HG02588 (cell line): ENCODE results near the gene BPI.
"Not testable (repeated sequence)": the region's sequence is repeated elsewhere in the genome, so short reads cannot be mapped to it uniquely, and the experiment has no call there.

Experiments used
- ATAC-seq: cut with Tn5 transposase; IDR thresholded peaks from one replicate; pipeline ENCODE4 v1.9.1; 2021; ENCODE audit warnings: mild to moderate bottlenecking, moderate library complexity; ENCODE audit not compliant: unreplicated experiment

BPI gene

DNA sequence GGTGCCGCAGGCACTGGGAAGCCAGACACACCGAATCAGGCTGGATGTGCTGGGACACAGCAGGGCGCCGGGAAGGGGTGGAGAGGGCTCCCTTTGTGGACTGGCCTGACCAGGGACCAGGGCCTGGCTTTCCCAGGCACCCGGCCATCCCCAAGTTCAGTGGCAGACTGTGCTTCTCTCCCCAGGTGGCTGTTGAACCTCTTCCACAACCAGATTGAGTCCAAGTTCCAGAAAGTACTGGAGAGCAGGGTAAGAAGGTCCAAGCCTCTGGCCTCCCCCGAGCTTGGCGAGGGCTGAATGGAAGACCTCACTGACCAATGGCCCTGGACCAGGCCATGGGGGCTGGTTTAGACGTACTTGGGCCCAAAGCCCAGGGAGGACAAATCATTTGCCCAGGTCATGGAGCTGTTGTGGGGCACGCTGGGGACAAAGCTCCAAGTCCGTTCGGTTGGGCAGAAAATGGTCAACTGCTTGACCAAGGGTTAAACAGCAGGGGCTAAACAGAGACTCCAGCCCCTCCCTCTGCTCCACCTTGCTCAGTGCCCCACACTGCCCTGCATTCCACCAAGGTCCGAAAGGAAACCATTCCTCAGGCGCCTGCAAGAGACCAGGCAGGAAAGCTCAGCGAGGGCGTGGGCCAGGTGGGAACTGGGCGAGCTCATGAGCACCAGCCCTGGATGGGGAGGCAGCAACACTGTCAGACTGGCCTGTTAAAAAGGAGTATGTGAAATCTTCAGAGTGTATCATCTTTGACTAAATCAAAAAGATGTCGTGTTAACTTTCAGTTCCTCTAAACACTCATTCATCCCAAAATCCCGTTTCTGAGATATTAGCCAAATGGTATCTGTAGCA is 51.4 kb downstream of the BPI start:
- no peak for ATAC-seq

GRCh38 chr20:38357653-38358207 is 53.8 kb downstream of the BPI start:
- no peak for ATAC-seq

DNA sequence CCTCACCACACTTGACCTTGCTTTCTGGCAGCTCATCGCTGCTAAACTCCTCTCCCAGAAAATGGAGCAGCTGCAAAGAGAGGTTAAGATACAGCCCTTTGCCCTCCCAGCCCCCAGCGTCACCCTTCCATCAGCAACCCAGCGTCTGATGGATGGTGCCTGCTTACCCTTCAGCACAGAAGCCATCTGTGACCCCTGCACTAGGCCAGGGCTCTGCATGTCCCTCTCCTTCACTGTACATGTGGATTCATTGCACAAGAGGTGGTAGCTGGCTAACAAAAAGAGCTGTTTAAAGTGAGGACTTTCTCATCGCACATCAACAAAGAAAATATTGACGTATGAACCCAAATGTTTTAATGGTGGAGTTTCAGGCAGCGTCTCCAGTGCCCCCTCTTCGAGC is 54.6 kb downstream of the BPI start:
- no peak for ATAC-seq

GRCh38 chr20:38363004-38363747 is 59.2 kb downstream of the BPI start:
- no peak for ATAC-seq

DNA sequence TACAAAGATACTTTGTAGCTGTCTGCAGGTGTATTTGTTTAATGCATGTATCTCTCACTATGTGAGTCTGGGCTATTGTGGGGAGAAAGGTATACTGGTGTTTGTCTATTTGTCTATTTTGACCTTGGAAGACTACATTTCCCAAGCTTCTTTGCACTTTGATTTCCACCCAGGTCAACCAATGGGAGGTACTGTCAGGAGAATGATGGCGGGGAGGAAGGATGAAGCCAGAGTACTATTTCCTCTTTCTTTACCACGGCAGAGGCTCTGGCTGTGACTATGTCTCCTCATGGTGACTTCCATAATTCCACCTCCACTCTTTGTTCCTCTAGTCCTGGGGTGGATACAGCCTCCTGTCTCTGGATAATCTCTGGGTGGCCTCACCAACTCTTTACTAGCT is 65.4 kb downstream of the BPI start:
- ATAC-seq, result no peak

GRCh38 chr20:38372806-38373205 is 68.8 kb downstream of the BPI start:
- no peak for ATAC-seq

GRCh38 chr20:38373231-38373867 is 69.4 kb downstream of the BPI start:
- no peak for ATAC-seq

GRCh38 chr20:38373898-38374297 is 69.9 kb downstream of the BPI start:
- no peak for ATAC-seq

DNA sequence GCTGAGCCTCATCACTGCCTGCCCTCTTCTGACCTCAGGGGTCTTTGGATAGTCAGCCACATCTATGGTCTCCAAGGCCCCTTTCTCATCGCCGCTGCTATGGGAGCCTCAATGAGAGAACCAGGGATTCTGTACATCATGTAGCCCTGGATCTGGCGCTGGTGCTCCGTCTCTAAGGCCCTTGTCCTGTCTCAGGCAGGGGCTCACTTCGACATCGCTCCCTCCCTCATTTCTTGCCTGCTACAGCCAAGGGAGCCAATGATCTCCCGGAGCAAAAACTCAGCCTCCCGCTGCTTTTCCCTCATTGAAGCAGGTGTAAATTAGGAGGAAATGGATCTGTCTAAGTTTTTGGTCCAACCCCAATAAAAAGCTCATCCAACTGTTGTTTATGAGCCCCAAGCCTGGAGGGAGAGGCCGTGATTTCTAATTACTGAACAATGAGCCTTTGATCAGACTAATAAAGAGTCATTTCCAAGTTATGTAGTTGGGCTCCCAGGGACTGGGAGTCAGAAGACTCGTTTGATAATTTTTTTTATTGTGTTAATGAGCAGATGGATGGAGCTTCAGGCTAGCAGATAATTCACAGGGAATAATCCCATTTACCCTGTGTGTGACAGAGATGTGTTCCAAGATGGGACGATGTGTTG is 73.2 kb downstream of the BPI start:
- no peak for ATAC-seq

DNA sequence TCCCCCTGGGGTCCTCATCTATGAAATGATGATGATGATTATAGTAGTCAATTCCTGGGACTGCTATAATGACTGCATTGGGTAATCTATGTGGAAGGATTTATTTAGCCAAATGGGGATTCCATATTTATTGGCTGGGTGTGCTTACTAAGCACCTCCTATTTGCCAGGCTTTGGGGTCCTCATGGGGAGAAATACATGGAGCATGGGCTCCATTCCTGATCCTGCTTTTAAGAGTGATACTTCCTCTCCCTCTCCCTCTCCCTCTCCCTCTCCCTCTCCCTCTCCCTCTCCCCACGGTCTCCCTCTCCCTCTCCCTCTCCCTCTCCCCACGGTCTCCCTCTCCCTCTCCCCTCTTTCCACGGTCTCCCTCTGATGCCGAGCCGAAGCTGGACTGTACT is 73.9 kb downstream of the BPI start:
- not testable (repeated sequence) for ATAC-seq

- no peak for ATAC-seq
These were observed 79.2 kb downstream of the BPI start for GRCh38 chr20:38383147-38383546.

GRCh38 chr20:38386004-38386403 is 82.0 kb downstream of the BPI start:
- ATAC-seq, result no peak

GRCh38 chr20:38386851-38387250 is 82.9 kb downstream of the BPI start:
- no peak for ATAC-seq
